Measurements from ENCODE around the gene TF.
"Not testable (repeated sequence)": the region's sequence is repeated elsewhere in the genome, so short reads cannot be mapped to it uniquely, and the experiment has no call there.

TF gene

DNA sequence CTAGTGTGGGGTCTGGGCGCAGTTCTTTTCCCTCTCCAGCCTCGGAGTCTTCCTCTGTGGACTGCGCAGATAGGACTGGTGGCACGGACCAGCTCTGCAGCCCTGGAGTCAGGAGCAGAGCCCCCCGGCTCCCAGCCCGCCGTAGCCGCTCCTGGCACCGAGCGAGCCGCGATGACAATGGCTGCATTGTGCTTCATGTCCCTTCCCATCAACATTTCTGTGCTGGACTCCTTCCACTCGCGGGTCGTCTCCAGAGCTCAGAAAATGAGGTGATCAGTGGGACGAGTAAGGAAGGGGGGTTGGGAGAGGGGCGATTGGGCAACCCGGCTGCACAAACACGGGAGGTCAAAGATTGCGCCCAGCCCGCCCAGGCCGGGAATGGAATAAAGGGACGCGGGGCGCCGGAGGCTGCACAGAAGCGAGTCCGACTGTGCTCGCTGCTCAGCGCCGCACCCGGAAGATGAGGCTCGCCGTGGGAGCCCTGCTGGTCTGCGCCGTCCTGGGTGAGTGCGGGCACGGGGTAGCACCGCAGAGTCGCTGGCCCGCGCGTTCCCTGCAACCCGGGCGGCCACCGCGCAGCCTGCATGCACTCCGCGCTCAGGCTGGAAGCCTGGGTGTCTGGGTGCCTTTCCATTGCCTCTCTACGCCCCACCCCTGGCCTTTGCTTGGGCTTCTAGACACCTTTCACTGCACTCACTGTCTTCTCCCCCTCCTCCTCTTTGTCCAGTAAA, at the start of gene TF:
TSS of gene TF (plus strand) at position 413 of the 731 bp plus-strand sequence. CDS start at position 461, 48 bp downstream.
- DNase-seq, result no peak

DNA sequence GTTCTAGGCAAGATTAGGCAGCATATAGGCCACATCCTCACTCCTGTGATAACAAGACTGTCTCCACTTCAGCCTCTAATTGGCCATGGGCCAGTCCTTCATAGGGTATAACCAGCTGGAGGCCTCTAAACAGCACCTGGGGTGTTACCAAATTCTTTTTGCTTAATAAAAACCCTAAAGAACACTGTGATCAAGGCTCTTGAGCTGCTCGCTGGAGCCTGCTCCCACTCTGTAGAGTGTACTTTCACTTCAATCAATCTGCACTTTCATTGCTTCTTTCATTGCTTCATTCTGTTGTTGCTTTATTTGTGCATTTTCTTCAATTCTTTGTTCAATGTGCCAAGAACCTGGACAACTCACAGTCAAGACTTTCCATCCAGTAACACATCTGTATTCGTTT, 48.2 kb upstream of the TF start:
- DNase-seq, result no peak

DNA sequence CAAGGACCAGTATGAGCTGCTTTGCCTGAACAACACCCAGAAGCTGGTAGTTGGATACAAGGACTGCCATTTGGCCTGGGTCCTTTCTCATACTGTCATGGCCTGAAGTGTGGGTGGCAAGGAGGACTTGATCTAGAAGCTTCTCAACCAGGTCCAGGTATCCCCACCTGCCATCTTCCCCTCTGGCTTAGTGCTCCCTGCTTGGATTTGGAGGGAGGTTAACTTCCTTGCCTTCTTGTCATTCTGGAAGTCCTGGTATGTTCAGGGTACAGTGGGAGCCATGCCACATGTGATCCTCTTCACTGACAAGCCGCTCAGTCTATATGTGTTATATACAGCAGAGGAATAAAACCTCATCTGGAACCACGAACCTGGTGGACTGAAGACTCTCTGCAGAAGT, 46.7 kb upstream of the TF start:
- DNase-seq, result no peak

DNA sequence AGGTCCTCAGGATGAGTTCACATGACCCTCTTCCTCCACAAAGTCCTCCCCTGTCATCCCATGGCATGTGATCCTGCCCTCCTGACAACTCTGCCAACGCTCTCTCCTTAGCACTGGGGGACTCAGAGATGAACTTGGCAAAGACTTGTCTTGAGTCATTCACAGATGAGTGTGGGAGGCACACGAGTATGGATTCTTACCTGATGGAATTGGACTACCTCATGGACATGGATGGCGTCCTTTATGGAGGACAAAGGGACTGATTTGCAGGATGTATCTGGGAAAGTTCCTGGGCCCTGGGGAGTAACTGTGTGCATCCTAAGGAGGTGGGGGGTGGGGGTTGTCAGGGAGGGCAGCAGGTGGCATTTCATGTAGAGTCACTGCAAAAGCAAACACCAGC, 46.3 kb upstream of the TF start:
- no peak for DNase-seq

DNA sequence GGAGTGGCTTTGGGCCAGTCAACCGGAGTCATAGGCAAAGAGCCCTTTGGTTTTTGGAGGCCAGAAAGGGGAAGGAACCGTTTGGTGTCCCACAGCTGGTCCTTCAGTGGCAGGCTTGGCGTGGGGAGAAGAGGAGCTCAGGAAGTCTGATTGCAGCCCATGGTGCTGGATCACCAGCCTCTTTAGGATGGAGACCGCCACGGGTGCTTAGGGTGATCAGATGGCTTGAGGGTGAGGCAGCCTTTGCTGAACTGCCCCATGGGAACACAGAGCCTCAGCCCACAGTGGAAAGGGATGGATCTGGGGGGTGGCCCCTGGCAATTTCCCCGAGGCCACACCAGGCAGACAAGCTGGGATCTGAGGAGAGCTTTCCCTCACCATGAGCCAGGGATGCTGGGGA, 45.8 kb upstream of the TF start:
- no peak for DNase-seq

DNA sequence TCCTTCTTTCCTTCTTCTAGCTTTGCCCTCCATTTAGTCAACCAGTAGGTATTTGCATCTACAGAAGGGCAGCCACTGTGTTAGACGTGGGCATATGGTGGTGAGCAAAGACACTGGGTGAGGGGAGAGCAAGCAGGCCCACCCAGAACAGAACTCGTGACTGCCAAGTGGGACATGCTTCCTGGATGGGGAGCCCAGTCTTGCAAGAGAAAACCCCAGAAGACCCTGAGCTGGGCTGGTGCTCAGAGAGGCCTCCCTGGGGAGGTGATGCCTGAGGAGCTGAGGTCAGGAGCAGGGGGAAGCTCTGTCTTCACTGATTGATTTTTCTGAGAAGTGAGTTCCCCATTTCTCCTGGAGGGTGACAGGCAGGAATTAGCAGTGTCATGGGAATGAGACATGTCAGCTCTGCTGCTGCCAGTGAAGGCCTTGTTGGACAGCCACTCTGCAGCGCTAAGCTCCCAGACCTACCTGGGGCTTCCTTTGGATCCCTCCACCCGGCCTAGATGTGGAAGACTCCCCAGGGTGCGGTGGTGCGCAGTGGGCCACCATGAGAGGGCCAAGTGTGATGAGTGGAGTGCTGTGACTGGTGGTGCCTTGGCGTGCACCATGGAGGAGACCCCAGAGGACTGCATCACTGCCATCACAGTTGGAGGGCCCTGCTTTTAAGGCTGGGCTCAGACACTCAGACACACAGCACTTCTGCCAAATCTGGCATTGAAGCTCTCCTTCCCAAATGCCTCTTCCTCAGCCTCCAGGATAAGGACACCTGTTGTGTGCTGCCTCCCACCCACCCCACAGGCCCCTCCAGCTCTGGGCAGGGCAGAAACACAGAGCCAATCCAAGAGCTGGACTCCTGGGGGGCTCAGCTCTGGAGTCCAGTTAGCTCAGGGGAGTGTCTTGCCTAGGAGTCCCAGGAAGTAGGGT, 44.5 kb upstream of the TF start:
- DNase-seq, result no peak

DNA sequence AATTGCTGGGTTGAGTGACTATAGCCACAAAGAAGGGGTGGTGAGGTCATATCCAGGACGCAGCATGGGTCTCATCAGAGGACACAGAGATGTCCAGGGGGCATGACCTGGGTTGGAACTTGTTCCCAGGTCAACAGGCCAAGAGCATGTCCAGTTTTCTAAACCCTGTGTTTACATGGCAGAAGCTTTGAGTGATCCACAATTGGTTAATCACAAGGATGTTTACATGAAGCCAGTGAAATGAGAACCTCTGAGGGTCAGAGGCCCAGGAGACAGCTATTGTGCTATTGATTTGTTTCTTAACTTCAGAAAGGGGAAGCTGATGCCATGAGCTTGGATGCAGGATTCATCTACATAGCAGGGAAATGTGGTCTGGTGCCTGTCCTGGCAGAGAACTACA, 42.3 kb upstream of the TF start:
- no peak for DNase-seq

DNA sequence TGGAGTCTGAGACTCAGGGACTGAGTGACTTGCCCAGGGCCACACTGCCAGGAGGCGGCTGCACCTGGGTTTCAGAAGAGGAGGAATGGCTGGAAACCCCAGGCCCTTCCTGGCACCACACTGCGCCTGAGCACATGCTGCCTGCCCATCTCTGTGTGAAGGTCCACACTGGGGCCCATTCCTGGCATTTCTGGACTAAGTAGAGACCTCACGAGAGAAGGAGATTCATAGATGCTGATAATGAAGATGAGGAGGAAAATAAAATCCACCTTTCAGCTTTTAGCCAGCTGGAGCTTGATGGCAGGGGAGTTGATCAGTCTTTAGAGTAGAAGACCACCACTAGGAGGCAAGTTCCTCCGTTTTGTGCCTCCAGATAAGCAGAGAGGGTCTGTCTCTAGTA, 40.2 kb upstream of the TF start:
- no peak for DNase-seq

DNA sequence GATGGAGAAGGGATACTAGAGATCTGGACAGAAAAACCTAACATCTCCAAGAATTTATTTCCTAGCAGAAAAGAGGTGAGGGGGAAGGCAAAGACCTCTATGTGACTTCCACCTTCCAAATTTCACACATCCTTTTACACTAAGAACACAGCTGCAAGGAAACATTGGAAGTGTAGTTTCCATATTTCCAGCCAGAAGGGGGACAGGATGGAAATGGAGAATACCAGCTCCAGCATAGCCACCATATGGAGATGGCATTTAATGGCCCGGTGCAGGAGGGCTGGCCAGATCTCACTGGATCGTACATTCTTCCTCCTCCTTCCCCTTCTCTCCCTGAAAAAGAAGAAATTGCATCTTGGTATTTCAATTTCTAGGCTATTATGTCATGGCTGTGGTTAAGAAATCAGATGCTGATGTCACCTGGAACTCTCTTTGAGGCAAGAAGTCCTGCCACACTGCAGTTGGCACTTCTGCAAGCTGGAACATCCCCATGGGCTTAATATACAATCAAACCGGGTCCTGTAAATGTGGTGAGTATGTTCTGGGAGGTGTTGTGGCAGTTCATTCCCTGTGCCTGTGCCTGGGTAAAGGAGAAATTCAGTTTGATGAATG, 36.9 kb upstream of the TF start:
- DNase-seq, result no peak

DNA sequence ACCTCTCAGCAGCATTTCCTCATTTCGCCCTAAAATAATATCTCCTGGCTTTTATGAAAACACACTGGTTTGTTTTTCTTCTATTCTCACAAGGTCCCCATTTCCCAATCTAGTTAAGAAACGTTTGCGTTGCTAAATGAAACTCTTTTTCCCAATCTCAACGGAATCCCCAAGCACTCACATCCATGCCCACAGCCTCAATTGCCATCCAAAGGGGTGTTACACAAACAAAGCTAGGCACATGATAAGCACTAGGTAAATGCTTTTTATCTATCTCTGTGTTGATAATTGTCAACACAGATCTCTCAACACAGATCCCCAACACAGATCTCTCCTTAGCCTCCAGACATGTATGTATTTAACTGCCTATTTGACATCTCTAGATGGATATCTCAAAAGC, 35.2 kb upstream of the TF start:
- DNase-seq, result no peak

DNA sequence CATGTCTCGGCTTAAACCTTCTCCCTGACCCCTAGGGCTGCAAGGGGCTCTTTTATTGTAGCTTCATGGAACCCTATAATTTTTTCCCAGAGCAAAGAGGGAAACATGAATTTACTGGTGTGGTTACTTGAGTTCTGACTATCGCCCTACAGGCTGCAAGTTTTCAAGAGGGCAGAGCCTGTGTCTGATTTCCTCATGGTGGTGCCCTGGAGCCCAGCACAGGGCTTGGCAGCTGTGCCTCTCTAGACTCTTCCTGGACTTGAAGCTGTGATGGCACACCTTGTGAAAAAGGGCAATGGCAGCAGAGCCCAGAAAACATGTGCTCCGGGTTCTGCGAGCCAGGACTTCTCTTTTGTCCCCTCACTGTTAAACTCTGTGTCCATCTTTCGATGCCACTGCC, 34.2 kb upstream of the TF start:
- DNase-seq, result no peak

DNA sequence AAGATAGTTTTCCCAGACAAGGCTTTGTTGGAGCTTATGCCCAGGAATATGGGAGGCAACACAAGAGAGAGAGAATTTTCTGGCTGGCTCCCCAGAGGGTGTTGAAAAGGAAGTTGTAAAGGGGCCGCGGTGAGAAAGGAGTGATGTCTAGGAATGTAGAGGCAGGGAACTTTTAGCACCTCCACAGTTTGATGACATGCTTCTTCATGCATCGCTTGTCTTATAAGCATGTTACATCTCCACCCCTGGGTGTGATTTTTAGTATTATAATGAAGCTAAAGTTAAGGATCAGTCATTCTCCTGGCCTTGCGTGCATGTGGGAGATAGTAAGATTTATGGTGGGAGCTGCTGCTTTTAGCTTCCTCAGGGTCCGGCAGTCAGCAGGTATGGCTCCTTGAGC, 32.8 kb upstream of the TF start:
- no peak for DNase-seq

DNA sequence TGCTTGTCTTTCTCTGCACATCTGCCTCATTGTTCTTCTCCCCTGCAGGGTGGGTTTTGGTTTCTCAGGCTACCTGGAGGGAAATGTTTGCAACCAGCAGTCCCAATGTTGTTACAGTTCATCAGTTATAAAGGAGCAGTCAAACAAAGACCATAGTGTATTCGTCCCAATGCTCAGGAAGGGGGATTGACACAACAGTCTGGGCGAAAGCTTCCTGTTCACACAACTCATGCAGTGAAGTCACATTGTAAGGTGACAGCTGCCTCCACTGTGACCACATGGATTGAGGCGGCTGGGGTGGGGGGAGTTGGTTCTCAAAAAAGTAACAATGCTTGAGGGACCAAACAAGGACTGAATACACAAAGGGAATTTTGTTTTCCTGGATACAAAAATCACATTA, 28.8 kb upstream of the TF start:
- DNase-seq, result no peak

DNA sequence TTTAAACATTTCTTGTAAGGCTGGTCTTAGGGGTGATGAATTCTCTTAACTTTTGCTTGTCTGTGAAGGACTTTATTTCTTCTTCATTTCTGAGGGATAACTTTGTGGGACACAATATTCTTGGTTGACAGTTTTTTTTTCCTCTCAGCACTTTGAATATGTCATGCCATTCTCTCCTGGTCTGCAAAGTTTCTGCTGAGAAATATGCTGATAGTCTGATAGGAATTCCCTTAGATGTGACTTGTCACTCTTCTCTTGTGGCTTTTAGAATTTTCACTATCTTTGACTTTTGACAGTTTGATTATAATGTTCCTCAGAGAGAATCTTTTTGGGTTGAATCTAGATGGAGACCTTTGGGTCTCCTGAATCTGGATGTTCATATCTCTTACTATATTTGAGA, 23.3 kb upstream of the TF start:
- no peak for DNase-seq

DNA sequence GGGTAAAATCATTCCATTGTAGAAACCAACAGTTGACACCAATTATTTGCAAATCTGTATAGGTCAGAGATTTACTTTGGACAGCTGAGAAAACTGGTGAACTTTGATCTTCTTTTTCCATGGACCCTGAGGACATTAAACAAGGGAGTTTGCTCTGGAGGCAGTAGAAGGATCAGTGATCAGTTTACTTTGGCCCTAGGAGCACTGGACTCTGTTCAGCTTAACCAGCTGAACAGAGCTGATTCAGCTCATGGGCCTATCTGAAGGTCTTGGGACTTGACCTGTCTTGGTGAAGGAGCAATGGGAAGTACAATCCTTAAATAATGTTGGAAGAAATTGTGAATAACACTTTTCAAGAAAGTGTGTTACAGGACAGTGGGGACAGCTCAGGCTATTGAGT, 15.2 kb upstream of the TF start:
- DNase-seq, result no peak

DNA sequence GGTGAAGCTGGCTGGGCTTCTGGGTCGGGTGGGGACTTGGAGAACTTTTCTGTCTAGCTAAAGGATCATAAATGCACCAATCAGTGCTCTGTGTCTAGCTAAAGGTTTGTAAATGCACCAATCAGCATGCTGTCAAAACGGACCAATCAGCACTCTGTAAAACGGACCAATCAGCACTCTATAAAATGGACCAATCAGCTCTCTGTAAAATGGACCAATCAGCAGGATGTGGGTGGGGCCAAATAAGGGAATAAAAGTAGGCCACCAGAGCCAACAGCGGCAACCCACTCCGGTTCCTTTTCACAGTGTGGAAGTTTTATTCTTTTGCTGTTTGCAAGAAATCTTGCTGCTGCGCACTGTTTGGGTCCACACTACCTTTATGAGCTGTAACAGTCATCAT, 14.0 kb upstream of the TF start:
- not testable (repeated sequence) for DNase-seq

DNA sequence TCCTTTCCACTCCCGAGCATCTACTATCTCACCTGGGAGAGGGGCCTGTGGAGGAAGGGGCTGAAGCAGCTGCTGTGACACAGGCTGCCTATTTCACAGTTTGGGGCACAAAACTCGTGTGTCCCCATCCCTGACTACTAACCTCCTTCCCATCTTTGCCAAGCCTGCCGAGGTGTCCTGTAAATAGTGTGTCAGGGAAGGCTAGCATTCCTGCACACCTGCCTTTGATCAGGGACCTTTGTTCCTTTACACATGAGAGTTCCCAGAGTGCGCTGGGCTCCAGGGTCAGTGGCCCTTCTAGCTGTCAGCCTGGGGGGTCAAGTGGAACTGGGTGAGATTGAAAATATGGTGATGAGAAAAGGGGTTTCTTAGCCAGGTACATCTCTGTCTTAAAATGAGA, 13.0 kb upstream of the TF start:
- DNase-seq, result no peak

DNA sequence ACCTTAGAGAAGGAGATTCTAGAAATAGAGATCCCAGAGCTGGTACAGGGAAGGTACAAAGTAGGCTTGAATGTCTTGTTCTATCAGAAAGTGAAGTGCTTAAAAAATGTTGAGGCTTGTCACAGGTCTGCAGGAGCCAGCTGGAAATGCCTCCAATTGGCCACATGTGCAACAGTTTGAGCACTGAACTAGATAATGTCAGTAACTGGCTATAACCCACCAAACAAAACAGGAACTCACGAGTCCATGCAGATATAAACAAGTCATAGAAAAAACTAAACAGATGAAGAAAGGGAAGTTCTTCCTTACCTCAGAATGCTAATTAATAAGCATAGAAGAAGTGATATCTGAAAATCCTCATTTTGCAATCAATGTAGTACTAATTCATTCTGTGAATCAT, 11.9 kb upstream of the TF start:
- no peak for DNase-seq

DNA sequence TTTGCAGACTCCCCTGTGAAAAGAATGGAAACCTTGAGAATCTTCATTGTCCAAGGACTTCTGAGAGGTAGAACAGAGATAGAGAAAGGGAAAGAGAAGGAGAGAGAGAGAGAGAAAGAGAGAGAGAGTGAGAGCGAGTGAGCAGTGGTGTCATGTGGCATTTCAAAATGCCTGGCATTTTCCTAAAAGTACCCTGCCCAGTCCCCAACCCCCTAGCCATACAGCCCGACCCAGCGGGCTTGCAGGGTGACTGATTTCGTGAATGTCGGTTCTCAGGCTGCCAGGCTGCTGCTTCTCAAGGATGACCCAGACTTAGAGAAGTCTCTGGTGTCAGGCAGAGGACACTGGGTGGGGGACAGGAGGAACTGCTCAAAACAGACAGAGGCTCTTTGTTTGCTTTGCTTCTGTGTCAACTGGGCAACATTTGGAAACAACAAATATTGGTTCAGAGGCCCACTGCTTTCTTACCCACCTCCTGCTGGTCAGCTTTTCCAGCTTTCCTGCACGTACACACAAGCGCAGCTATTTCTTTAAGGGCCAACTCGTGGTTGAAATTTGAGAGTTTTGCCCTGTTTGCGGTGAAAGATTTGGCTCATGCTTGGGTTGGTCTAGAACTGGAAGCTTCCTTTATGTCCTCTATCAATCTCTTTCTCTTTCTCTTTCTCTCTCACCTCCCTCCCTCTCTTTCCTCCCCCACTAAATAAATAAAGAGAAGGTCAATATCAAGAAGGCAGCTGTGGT, 3.7 kb upstream of the TF start:
- DNase-seq, result no peak

DNA sequence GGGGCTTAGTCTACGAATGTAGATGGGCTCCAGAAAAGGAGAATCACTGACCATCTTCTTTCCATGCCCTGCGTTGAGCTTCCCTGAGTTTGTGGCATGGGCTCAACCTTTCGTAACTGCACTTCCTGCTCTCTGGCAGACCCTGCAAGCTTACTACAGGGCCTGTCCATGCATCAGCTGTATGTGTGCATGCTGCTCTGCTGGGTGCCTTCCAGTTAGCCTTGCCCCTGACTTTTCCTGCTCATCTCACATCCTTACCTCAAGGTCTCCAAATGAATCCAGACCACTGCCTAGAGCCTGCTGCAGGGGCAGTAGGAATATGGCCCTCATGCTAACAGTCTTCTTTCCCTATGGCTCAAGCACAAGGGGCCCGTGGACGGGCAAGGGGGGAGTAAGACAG, 2.0 kb upstream of the TF start:
- no peak for DNase-seq

DNA sequence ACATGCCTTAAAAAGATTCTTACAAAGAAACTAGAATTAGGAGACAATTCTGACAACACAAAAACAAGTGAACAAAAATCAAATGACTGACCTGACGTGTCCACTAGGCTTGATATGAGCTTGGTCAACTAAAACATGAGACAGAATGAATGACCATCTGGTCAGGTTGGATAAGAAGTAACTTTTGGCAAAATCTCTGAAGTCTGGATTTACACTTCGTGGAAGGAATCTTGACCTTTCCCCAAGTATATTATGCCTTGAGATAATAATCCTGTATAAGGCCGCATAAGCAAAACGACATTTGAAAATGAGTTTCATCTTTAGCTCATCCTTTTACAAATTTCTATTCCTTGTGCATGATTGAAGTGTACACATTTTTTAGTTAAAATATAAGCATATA, 1.1 kb upstream of the TF start:
- DNase-seq, result no peak

DNA sequence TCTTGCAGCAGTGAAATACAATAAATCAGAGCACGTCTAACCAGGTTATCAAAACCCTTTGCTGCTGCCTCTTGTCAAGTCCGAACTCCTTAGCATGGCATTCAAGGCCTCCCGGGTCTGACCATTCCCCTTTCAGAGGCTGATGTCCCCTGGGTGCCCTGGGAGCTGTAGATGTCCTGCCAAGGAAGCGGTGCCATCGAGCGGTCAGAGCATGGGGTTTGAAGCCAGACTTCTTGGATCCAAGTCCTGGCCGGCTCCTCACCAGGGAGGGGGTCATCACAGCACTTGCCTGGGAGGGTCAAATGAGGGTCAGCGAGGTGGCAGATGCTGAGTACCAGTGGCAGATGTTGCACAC, 496 bp downstream of the TF start:
- no peak for DNase-seq

DNA sequence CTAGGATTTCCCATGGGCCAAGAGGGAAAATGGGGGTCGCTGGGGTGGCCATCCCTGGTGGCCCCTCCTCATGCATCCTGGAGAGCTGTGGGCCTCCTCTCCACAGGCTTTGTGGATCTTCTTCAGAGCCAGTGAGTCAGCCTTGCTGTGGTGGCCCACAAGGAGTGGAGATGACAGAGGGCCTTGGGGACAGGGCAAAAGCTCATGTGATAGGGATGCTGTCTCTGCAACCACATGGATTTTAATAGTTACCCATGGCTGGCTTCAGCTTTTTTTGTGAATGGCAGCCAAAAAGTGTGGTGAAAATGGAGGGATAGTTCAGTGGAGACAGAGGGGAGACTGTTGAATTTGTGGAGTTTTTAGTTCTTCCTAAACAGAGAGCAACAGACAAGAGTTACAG, 1.2 kb downstream of the TF start:
- no peak for DNase-seq
